ENCODE measurements around the gene MRC1. TPM values are rescaled to one million over a fixed set of nuclear protein-coding genes. Genes with fewer than 3 reads are reported as not detected.

MRC1 gene
- total RNA-seq, 2 donors from 2014 or later = 0.05 to 0.14 TPM

DNA sequence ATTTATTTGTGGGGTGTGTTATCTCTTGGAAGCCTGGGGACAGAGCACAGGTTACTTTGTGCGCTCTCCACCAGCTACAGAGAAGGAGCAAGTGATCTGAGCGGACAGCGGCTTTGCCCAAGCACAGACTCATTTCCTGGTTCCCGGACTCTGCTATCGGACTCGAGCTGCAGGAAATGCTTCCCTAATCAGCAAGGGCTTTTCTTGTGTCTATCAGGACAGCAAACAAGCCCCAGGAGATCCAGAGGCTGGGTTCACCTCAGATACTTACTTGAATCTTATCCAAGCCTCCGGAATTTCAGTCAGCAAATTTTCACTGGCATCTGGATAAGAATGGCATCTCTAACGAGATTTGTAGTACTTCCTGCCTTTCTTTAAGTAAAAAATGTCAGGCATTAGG lies 27.8 kb downstream of the MRC1 start:
- no peaks in the 10 kb centered on the region for H3K36me3 Mint-ChIP-seq (ENCODE audit: insufficient read depth in 2 of 2)

DNA sequence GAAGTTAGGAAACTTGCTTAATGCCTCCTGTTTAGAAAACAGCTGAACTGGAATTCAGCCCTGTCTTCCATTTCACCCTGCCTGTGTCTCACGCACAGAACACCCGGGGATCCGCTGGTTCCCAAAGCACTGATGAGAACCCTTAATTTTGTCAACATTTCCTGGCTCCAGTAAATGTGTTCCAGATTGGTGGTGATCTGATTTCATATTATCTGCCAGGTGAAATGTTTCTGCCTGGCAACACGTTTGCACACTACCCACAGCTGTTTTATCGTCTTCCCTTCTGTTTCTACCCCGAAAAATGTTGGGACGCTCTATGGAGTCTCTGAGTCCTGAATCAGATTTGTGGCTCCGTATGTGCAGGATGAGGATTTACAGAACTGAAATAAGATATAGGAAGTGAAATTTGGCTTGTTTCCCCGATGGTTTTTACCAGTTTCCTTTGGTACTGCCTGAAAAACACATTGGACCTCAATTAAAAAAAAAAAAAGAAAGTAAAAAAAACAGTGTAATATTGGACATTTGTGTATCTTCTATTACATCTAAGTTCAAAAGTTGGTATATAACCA lies 29.0 kb downstream of the MRC1 start:
- ATAC-seq (replicated peaks in 1 of 2) (no peak), DNase-seq (no peak)
- no peak overlapping the region for H3K4me3 Mint-ChIP-seq
- H3K36me3 Mint-ChIP-seq (ENCODE audit: insufficient read depth in 2 of 2) = no peaks in the 10 kb centered on the region
- no peaks in the 10 kb centered on the region for H3K9me3 Mint-ChIP-seq
- H3K27ac Mint-ChIP-seq = no peak overlapping the region
- no peaks in the 10 kb centered on the region for H3K4me1 Mint-ChIP-seq (ENCODE audit: low read depth)
- peaks cover 13% of the 10 kb centered on the region for H3K27me3 Mint-ChIP-seq (ENCODE audit: low read depth)

More for the DNA sequence above, 27.8 kb downstream of the MRC1 start:
- ATAC-seq (replicated peaks in 1 of 2) (no peak), DNase-seq (no peak)
- H3K27me3 Mint-ChIP-seq (ENCODE audit: low read depth) = peaks cover 13% of the 10 kb centered on the region
- no peak overlapping the region for H3K27ac Mint-ChIP-seq
- no peaks in the 10 kb centered on the region for H3K4me1 Mint-ChIP-seq (ENCODE audit: low read depth)
- H3K9me3 Mint-ChIP-seq = no peaks in the 10 kb centered on the region
- no peak overlapping the region for H3K4me3 Mint-ChIP-seq

DNA sequence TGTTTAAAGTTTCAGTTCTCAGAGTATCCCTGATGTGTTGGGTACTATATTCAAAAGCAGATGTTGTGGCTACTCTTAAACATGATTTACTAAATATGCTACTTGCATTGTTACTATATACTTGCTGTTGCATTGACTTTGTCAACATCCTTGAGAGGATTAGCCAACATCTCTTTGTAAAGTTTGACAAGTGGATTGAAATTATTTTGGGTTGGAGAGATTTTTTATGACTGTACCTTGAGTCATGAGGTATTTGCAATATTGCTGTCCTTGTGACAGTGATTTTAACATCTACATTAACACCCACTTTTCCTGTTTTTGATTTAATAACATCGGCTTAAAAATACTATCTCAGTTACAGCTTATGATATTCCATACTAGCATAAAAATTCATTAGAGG lies 31.9 kb downstream of the MRC1 start:
- ATAC-seq (replicated peaks in 1 of 2) (no peak), DNase-seq (no peak)
- H3K4me1 Mint-ChIP-seq (ENCODE audit: low read depth) = no peaks in the 10 kb centered on the region
- peaks cover 12% of the 10 kb centered on the region for H3K27me3 Mint-ChIP-seq (ENCODE audit: low read depth)
- H3K27ac Mint-ChIP-seq = no peak overlapping the region
- H3K36me3 Mint-ChIP-seq (ENCODE audit: insufficient read depth in 2 of 2) = no peaks in the 10 kb centered on the region
- no peak overlapping the region for H3K4me3 Mint-ChIP-seq
- H3K9me3 Mint-ChIP-seq = no peaks in the 10 kb centered on the region

DNA sequence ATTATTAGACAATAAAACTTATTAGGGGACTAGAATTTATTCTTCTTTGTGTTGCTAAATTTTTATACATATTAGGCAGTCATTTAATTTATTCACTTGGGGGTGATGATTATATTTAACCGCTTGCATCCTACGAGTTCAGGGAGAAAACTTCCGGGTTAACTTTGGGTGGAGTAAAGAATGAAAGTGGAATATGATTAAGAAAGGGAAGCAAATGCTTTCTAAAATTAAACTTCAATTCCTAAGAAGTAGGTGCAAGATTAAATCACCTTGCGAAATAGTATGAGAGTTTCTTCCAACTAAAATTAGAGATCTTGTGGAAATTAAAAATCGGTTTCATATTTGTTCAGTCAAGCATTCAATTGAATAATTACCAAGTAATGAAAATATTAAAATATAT lies 33.5 kb downstream of the MRC1 start:
- no peaks in the 10 kb centered on the region for H3K36me3 Mint-ChIP-seq (ENCODE audit: insufficient read depth in 2 of 2)

DNA sequence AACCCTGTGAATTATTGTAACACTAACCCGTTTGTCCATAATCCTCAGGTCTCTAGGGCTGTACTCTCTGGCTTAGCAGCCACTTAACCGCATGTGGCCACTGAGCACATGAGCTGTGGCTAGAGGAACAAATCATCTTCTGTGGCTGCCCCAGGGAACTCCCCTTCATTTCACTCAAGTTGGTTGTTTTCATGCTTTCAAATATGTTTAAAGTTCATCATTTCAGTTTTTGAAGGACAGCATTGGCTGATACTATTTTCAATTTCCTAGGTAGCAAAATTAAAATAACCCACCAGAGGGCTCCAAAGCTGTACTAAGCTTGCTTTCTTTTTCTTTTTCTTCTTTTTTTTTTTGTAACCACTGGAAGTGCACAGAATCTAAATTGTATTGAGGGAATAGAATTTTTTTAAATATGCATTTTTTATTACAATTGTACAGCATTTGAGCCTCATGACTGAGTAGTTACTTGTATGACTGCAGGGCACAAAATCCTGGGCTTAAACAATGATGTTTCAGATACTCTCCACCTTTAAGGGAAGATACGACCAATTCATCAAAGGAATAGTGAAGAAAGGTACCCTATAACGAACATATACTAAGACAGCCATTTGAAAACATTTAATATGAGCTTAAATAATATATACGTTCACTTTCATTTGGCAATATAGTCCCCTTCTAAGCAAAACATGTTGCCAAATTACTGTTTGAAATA lies 38.6 kb downstream of the MRC1 start:
- peaks cover 6% of the 10 kb centered on the region for H3K4me1 Mint-ChIP-seq (ENCODE audit: low read depth)
- no peak overlapping the region for H3K4me3 Mint-ChIP-seq
- H3K36me3 Mint-ChIP-seq (ENCODE audit: insufficient read depth in 2 of 2) = no peaks in the 10 kb centered on the region
- no peaks in the 10 kb centered on the region for H3K27me3 Mint-ChIP-seq (ENCODE audit: low read depth)
- peak in 1 of 2 donors; percentile 2 for DNase-seq
- H3K27ac Mint-ChIP-seq = no peak overlapping the region
- H3K9me3 Mint-ChIP-seq = no peaks in the 10 kb centered on the region
- peak; percentile 27 to 41 for ATAC-seq (replicated peaks in 1 of 2)

More for the DNA sequence above, 33.5 kb downstream of the MRC1 start:
- ATAC-seq (replicated peaks in 1 of 2) = no peak
- peaks cover 7% of the 10 kb centered on the region for H3K27me3 Mint-ChIP-seq (ENCODE audit: low read depth)
- no peaks in the 10 kb centered on the region for H3K9me3 Mint-ChIP-seq
- H3K27ac Mint-ChIP-seq = no peak overlapping the region
- H3K4me3 Mint-ChIP-seq = no peak overlapping the region
- H3K4me1 Mint-ChIP-seq (ENCODE audit: low read depth) = peaks cover 3% of the 10 kb centered on the region
- no peak for DNase-seq

DNA sequence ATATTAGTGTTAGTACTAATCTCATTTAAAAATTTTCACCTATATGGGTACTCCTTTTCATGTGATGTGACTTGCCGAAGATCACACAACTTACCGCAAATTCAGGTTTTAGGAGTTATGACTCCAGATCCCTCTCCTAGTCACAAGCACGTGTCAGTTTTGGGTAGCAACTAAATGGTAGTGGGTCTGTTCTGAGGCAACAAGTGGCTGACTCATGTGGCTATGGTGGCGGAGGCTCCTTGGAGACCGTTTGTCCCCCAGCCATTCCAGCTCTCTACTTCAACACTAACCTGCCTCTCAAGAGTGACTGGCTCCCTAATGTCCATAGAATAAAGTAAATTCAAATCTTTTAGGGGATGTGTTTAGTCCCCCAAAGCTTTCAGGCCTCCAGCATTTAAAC lies 39.5 kb downstream of the MRC1 start:
- ATAC-seq (replicated peaks in 1 of 2) (no peak), DNase-seq (no peak)
- H3K27me3 Mint-ChIP-seq (ENCODE audit: low read depth) = no peaks in the 10 kb centered on the region

DNA sequence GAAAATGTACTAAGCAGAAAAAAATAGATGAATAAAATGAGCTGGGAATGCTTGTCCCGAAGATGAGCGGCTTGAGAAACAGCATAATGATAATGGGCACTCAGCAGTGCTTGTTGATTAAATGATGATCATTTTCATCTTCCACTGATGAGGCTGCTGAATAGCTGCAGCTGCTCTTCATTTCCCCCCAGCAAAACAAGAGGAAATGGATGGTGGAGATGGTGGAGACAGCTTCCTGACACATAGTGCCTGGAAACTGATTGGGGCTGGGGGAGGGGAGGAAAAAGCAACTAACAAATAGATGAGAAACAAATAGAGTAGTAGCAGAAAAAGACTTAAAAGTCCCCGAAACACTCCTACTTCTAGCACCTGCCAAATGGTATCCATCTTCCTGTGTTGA lies 41.4 kb downstream of the MRC1 start:
- Mint-ChIP-seq H3K27me3 (ENCODE audit: low read depth) (no peaks in the 10 kb centered on the region), H3K27ac (no peak overlapping the region), H3K4me3 (no peak overlapping the region), H3K4me1 (ENCODE audit: low read depth) (peaks cover 6% of the 10 kb centered on the region), H3K9me3 (no peaks in the 10 kb centered on the region), H3K36me3 (ENCODE audit: insufficient read depth in 2 of 2) (no peaks in the 10 kb centered on the region)
- ATAC-seq (replicated peaks in 1 of 2) (no peak), DNase-seq (no peak)

More for the DNA sequence above, 39.5 kb downstream of the MRC1 start:
- Mint-ChIP-seq H3K9me3 (no peaks in the 10 kb centered on the region), H3K4me3 (no peak overlapping the region), H3K27ac (no peak overlapping the region), H3K4me1 (ENCODE audit: low read depth) (peaks cover 6% of the 10 kb centered on the region), H3K36me3 (ENCODE audit: insufficient read depth in 2 of 2) (no peaks in the 10 kb centered on the region)

DNA sequence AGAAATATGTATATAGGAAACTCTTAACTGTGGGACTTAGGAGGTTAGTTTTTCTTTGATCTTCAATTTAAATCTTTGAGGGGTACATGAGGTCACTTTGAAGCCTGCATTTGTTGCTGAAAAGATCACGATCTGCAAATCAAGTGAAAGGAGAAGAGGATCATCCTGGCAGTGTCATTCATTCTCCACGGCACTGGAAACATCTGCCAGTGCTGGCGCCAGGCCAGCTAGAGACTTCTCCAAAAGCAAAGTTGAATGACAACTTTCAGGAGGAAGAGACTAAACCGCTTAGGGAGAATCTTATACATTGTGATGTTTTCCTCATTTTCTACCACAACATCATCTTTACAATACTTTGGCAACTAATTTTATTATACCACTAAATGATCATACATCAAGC lies 42.5 kb downstream of the MRC1 start:
- no peak overlapping the region for H3K27ac Mint-ChIP-seq

DNA sequence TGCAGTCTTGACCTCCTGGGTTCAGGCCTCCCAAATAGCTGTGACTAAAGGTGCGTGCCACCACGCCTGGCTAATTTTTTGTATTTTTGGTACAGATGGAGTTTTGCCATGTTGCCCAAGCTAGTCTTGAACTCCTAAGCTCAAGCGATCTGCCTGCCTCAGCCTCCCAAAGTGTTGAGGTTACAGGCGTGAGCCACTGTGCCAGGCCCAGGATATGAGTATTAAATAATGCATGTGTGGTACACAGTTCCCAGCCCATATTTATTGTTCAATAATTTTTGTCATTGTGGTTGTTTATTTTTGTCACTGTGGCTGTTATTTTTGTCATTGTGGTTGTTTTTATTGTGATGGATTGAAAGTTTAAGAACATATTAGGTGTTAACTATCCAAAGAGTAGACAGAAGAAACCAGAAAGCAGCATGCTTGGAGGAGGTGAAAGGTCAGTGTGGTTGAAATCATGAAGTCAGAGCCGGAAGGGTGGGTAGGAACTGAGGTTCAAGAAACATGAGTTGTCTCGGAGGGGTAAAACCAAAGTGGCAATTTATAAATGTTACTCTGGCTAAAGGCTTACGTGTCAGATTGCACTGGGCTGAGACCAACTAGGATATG lies 45.0 kb downstream of the MRC1 start:
- Mint-ChIP-seq H3K36me3 (ENCODE audit: insufficient read depth in 2 of 2) (no peaks in the 10 kb centered on the region), H3K4me1 (ENCODE audit: low read depth) (no peaks in the 10 kb centered on the region), H3K4me3 (no peak overlapping the region), H3K9me3 (no peaks in the 10 kb centered on the region), H3K27ac (no peak overlapping the region), H3K27me3 (ENCODE audit: low read depth) (no peaks in the 10 kb centered on the region)
- peak in 1 of 2 donors; percentile 45 for ATAC-seq (replicated peaks in 1 of 2)
- DNase-seq = no peak

More for the DNA sequence above, 42.5 kb downstream of the MRC1 start:
- Mint-ChIP-seq H3K4me3 (no peak overlapping the region), H3K9me3 (no peaks in the 10 kb centered on the region), H3K4me1 (ENCODE audit: low read depth) (peaks cover 6% of the 10 kb centered on the region), H3K36me3 (ENCODE audit: insufficient read depth in 2 of 2) (no peaks in the 10 kb centered on the region), H3K27me3 (ENCODE audit: low read depth) (no peaks in the 10 kb centered on the region)
- DNase-seq (no peak), ATAC-seq (replicated peaks in 1 of 2) (no peak)

DNA sequence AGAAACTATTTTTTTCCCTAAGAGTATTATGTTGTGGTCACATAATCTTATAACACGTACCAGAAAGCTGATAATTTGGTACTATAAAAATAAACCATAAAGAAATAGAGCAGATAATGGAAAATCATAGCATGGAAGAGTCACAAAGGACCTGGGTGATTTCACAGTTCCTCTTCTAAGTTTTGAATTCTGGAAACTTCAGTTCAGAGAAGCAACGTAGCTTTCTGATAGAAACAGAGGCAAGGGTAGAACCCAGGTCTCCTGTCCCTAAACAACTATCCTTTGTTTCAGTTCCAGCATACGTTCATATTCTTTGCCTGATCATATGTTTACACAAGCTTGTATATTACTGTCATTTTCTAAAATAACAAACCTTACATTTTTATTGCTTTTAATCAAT lies 47.9 kb downstream of the MRC1 start:
- Mint-ChIP-seq H3K36me3 (ENCODE audit: insufficient read depth in 2 of 2) (no peaks in the 10 kb centered on the region), H3K4me1 (ENCODE audit: low read depth) (no peaks in the 10 kb centered on the region), H3K27ac (no peak overlapping the region), H3K27me3 (ENCODE audit: low read depth) (no peaks in the 10 kb centered on the region), H3K9me3 (no peaks in the 10 kb centered on the region), H3K4me3 (no peak overlapping the region)
- no peak for ATAC-seq (replicated peaks in 1 of 2)
- no peak for DNase-seq

DNA sequence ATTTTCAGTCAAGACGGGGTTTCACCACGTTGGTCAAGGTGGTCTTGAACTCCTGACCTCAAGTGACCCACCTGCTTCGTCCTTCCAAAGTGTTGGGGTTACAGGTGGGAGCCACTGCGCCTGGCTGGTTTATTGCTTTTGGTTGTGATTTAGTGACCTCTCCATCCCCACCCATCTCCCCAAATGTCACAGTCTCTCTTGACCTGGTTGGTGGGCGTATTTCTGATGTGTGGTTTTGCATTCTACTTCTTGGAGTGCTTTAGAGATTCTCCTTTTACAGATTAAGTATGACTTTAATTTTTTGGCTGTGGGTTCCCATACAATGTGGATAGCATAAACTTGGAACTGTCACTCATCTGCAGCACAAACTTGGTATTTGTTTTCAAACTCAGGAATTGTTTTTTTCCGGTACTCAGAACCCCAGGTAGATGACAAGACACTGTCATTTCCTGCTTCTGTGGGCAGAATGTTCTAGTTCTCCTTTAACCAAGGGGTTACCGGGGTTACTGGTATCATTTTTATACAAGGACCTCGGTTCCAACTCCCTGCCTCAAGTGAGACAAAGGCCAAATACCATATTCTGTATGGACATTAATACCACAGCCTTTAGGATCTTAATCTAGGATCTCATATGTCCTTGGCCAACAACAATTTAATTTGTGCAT lies 50.5 kb downstream of the MRC1 start:
- Mint-ChIP-seq H3K27ac (no peak overlapping the region), H3K27me3 (ENCODE audit: low read depth) (no peaks in the 10 kb centered on the region), H3K36me3 (ENCODE audit: insufficient read depth in 2 of 2) (no peaks in the 10 kb centered on the region), H3K4me1 (ENCODE audit: low read depth) (no peaks in the 10 kb centered on the region), H3K4me3 (no peak overlapping the region), H3K9me3 (no peaks in the 10 kb centered on the region)
- ATAC-seq (replicated peaks in 1 of 2) (no peak), DNase-seq (no peak)

DNA sequence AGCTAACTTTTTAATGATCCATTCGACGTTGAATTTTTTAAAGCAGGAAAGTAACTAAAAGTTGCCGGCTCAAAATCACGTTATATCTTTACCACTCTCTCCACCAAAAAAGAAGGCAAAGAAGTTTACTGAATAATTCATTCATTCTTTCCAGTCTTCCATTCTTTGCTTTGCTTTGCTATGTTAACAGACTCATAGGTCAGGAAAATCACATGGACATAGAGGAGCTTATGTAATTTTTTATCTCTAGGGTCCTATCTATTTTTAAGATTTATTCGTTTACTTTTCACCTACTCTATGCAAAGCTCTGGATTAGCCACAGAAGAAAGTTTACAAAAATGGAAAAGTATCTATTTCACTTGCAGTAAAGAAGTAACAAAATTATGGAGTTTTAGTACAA lies 52.6 kb downstream of the MRC1 start:
- Mint-ChIP-seq H3K27ac (no peak overlapping the region), H3K27me3 (ENCODE audit: low read depth) (no peaks in the 10 kb centered on the region), H3K9me3 (no peaks in the 10 kb centered on the region), H3K4me1 (ENCODE audit: low read depth) (no peaks in the 10 kb centered on the region), H3K4me3 (no peak overlapping the region), H3K36me3 (ENCODE audit: insufficient read depth in 2 of 2) (no peaks in the 10 kb centered on the region)
- no peak for DNase-seq
- no peak for ATAC-seq (replicated peaks in 1 of 2)

DNA sequence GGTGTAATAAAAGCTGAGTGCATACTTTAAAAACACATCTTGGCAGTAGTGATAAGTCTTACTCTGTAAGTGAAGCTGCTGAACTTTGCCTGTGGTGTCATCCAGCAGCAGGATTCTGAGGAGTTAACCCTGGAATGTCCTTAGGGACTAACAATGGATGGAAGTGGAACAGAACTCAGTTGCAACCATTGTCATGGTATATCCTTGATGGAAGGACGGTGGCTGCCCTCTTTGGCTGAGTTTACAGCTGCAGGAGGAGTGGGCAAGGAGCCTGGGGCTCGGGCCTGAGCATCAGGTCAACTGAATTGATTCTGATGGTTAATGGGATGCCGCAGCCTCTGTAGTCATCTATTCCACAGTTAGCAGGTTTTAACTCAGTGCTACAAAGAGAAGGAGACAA lies 56.2 kb downstream of the MRC1 start:
- no peaks in the 10 kb centered on the region for H3K4me1 Mint-ChIP-seq (ENCODE audit: low read depth)
- H3K27me3 Mint-ChIP-seq (ENCODE audit: low read depth) = peaks cover 7% of the 10 kb centered on the region
- peaks cover 0 to 2% of the 10 kb centered on the region in 2 donors for H3K9me3 Mint-ChIP-seq
- no peak overlapping the region for H3K4me3 Mint-ChIP-seq
- H3K36me3 Mint-ChIP-seq (ENCODE audit: insufficient read depth in 2 of 2) = no peaks in the 10 kb centered on the region
- no peak overlapping the region for H3K27ac Mint-ChIP-seq
- ATAC-seq (replicated peaks in 1 of 2) = no peak
- DNase-seq = no peak

Measured in activated T-cell treated with anti-CD3 and anti-CD28 coated beads, Interleukin-2, amount 50 U/mL, for 72 hours (primary cell).